GM18909 (cell line): Measurements from ENCODE around the gene SIRT4.
"Not testable (repeated sequence)": the region's sequence is repeated elsewhere in the genome, so short reads cannot be mapped to it uniquely, and the experiment has no call there.

Source experiments
- ATAC-seq: cut with Tn5 transposase; IDR thresholded peaks from one replicate; pipeline ENCODE4 v1.9.1; 2021; ENCODE audit warnings: mild to moderate bottlenecking; ENCODE audit not compliant: unreplicated experiment, poor library complexity

SIRT4 gene

DNA sequence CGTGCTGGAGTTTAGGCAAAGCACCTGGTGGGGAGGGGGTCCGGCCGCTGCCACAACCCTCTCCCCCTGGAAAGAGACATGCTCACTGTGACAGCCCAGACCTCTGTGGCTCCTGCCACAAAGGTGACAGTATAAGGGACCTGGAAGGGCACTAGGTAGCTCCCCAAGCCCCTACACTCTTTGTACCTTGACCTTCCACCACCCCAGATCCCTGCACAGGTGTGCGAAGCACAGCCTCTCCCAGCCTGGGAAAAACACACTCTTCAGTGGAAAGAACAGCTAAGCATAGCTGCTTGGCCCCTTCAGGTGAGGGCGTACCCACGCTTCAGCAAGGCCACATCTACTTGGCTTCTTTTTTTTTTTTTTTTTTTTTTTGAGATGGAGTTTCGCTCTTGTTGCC, 30.4 kb downstream of the SIRT4 start:
- no peak for ATAC-seq

- not testable (repeated sequence) for ATAC-seq
Measured at GRCh38 chr12:120335447-120335846, 33.3 kb downstream of the SIRT4 start.

- ATAC-seq = not testable (repeated sequence)
Measured at GRCh38 chr12:120336392-120336791, 34.3 kb downstream of the SIRT4 start.

DNA sequence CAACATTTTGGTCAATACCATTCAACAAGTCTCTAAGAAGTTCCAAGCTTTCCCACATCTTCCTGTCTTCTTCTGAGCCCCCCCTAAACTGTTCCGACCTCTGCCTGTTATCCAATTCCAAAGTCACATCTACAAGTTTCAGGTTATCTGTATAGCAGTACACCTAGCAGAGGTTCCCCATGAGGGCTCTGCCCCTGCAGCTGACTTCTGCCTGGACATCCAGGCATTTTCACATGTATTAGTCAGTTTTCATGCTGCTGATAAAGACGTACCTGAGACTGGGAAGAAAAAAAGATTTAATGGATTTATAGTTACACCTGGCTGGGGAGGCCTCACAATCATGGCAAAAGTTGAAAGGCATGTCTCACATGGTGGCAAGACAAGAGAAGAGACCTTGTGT, 35.6 kb downstream of the SIRT4 start:
- no peak for ATAC-seq

DNA sequence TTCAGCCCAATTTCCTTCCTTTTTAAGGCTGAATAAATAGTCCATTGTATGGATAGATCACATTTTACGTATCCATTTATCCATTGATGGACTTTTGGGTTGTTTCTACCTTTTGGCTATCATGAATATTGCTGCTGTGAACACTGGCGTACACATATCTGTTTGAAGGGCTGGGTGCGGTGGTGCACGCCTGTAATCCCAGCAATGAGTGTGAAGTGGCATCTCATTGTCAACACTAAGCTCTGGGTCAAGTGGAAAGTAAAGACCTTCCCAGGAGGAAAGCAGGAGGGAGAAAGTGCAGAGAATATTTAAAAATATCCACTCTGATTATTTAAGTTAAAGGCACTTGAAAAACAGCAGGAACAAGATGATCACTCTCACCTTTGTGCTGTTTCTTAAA, 37.1 kb downstream of the SIRT4 start:
- no peak for ATAC-seq

- ATAC-seq = no peak
Measured at GRCh38 chr12:120342175-120343038, 40.3 kb downstream of the SIRT4 start.

GRCh38 chr12:120343039-120343537, 41.0 kb downstream of the SIRT4 start:
- no peak for ATAC-seq

GRCh38 chr12:120343692-120344091, 41.6 kb downstream of the SIRT4 start:
- no peak for ATAC-seq

DNA sequence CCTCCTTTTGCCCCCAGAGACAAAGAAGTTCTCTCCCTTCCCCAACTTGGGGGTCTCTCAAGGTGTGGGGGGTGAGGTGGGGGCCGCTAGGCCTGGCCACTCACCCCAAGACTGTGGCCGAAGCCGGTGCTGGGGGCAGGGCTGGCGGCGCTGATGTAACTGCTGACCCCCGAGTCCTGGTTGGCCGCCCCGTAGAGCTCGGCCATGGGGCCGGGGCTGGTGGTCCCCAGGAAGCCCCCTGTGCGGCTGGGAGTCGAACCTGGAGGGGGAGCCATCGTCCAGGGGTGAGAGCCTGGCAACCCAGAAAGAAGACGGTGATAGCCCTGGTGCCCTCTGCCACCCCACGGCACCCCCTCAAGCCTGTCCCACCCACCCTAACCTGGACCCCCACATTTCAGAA, 43.9 kb downstream of the SIRT4 start:
- ATAC-seq = no peak

DNA sequence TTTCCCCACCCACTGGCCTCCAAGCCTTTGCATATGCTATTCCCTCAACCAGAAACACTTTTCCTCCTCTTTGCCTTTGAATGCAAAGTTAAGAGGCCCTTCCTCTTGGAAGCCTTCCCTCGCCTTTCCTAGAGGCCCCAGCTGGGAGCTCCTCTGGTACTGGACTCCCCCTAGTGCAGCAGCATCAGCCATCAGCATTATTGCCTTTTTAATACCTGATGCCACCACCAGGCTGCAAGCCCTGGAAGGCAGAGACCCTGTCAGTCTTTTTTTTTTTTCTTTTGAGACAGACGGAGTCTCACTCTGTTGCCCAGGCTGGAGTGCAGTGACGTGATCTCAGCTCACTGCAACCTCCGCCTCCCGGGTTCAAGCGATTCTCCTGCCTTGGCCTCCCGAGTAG, 44.6 kb downstream of the SIRT4 start:
- no peak for ATAC-seq

- ATAC-seq = no peak
Measured at GRCh38 chr12:120347766-120348165, 45.6 kb downstream of the SIRT4 start.

DNA sequence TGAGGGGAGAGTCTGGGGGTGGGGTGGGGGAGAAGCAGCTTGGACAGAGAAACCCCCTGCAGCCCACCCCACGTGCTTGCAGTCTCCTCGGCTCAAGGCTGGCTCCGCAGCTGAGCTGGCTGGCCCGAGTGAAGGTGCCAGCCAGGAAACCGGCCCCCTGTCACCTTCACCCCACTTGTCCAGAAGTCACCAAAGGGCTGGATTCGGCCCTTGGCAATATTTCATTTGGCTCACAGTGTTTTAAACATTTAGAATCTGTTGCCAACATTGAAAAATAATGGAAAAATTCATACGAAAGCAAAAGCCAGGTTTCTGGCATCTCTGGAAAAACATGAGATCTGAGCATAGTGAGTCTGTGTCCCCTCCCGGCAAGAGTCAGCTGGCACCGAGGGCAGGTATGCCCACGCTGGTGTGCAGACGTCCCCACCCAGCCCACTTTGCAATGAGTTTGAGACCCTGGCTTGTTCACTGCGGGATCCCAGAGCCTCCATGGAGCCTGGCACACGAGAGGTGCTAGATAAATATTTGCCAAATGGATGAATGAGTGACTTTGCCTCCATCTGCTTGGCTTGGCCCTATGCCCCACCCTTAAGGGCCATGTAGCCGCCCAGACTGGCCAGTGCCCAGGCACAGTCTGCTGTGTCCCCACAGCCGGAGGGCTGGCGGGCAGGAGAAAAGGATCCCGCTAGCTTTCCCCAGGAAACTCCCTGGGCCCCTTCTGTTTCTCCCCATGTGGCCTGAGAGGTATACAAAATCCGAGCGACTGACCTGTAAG, 48.6 kb downstream of the SIRT4 start:
- no peak for ATAC-seq

GRCh38 chr12:120352117-120352516, 50.0 kb downstream of the SIRT4 start:
- no peak for ATAC-seq

DNA sequence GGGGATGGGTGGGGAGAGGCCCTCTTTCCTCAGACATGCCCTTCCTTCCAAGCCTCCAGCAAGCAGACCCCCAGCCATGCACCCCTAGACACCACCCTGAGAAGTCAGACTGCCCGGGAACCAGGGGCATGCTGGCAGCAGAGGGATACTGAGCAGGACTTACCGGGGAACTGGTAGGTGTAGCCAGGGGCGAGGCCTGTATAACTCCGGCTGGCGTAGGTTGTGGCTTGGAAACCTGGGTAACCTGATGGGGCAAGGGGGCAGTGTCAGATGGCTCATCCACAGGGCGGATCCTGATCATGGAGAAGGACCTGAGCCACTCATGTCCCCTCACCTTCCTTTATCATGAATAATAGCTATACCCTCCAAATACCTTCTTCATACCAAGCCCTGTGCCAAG, 51.0 kb downstream of the SIRT4 start:
- no peak for ATAC-seq

DNA sequence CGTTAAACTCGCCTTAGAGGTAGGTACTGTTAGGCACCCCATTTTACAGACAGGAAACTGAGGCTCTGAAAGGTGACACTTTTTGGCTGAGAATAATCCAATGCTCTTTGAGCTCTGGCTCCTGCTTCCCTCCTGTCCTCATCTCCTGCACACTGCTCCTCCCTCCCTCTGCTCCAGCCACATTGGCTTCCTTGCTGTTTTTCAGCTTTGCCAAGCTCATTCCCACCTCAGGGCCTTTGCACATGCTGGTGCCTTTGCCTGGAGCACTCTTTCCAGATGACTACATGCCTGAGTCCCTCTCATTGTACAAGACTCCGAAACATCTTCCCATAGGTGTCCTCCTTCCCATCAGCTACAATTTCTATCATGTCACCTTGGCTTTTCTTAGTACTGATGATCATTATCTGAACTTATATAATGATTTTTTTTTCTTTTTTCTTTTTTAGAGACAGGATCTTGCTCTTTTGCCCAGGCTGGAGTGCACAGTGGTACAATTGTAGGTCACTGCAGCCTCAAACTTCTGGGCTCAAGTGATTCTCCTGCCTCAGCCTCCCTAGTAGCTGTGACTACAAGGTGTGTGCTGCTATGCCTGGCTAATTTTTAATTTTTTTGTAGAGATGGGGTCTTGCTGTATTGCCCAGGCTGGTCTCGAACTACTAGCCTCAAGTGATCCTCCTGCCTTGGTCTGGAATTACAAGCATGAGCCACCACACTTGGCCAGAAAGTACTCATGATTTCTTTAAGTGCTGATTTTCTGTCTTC, 51.6 kb downstream of the SIRT4 start:
- ATAC-seq = no peak

DNA sequence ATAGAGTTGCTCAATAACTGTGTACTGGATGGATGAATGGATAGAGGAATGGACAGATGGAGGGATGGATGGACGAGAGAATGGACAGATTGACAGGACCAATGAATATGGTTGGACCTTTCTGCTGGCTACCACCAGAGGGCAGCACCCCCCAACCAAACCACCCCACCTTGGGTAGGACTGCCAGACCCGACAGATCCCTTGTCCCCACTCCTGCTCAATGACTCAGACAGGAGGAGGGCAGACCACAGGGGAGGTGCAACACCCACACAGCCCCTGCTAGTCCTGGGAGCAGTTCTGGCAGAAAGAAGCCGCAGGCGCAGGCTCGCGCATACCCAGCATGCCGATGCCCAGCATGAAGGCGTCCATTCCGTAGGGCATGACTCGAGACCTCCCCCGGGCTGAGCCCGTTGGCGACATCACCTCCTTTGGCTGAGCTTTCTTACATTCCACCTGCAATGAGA, 54.5 kb downstream of the SIRT4 start:
- ATAC-seq = no peak

- no peak for ATAC-seq
Measured at GRCh38 chr12:120357104-120357503, 55.0 kb downstream of the SIRT4 start.

DNA sequence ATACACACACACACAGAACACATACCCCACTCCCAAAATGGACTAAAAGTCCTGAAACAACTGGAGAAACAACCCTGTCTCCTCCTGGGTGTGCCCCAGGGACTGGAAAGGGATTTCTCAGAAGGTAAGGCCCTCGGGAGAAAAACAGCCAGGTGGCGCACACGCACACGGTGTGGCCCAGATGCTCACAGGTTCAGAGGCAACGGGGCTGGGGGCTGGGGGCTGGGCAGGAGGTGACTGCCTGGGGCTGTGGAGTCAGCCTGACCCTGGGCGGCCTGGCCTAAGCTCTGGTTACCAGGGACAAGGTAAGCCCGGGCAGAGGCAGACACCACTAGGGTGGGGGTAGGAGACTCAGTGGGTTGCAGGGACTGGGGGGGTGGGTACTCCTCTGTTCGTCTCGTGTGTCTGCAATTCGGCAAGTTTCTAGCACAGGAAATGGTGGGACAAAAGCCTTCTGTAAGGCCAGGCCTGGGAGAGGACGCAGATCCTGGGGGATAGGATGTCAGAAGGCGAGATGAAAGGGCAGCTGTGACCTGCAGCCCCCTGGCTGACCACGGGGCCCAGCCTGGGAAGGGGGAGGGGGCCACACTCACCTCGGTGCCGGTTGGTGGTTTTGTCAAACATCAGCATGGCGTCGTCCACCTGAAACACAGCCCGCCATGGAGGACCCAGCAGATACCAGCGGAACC, 56.4 kb downstream of the SIRT4 start:
- ATAC-seq = no peak

- ATAC-seq = no peak
Measured at GRCh38 chr12:120359128-120359527, 57.0 kb downstream of the SIRT4 start.
